K562 (cell line): ENCODE data around the gene SLC49A3. TPM values are rescaled to one million over a fixed set of nuclear protein-coding genes. Genes with fewer than 3 reads are reported as not detected.
A peak's percentile ranks its signal among the peaks of the same experiment; 100 is the strongest.

Source experiments
- CEBPB ChIP-seq: fragments of 450-650 bp; IDR thresholded peaks from 2 replicates; pipeline ENCODE4 v1.6.1; 2016; ENCODE audit warnings: missing genetic modification characterization, missing compliant biosample characterization
- DACH1 ChIP-seq: fragments of 450-650 bp; IDR thresholded peaks from 2 replicates; pipeline ENCODE4 v1.6.1; 2018; ENCODE audit not compliant: partially characterized antibody
- GABPA ChIP-seq: fragments of 200-800 bp; sonication (Bioruptor generic); conservative IDR thresholded peaks from 2 replicates; pipeline ENCODE4 v1.6.1; 2016; ENCODE audit warnings: low read depth, missing genetic modification characterization, missing compliant biosample characterization
- KLF13 ChIP-seq: fragments of 450-650 bp; IDR thresholded peaks from 2 replicates; pipeline ENCODE4 v1.6.1; 2016; ENCODE audit warnings: missing genetic modification characterization, low read depth, mild to moderate bottlenecking, missing compliant biosample characterization, moderate library complexity, borderline replicate concordance
- MECOM ChIP-seq: fragments of 250-450 bp; sonication (Bioruptor Pico); IDR thresholded peaks from 2 replicates; pipeline ENCODE4 v1.8.0; 2022; ENCODE audit warnings: inconsistent platforms
- NFE2 ChIP-seq: IDR thresholded peaks from 2 replicates; pipeline ENCODE4 v1.6.1; 2014; ENCODE audit warnings: antibody characterized with exemption, low read depth
- OTX1 ChIP-seq: fragments of 450-650 bp; formaldehyde crosslinking; IDR thresholded peaks from 2 replicates; pipeline ENCODE4 v1.4.0; 2022; ENCODE audit warnings: mild to moderate bottlenecking
- PHF20 ChIP-seq: fragments of 450-650 bp; IDR thresholded peaks from 2 replicates; pipeline ENCODE4 v1.6.1; 2018; ENCODE audit not compliant: partially characterized antibody
- POLR2G ChIP-seq: fragments of 200-400 bp; formaldehyde crosslinking; IDR thresholded peaks from 2 replicates; pipeline ENCODE4 v1.6.1; 2017; ENCODE audit warnings: low read depth, mild to moderate bottlenecking, antibody characterized with exemption, low read length, moderate library complexity
- SRF ChIP-seq, 2 experiments: fragments of 250-450, 450-650 bp in 1 of 2; sonication (Bioruptor Pico) in 1 of 2; sonication (generic) in 1 of 2; formaldehyde crosslinking; IDR thresholded peaks; 2 replicates each; pipeline versions ENCODE4 v1.5.0 to v1.5.1; 2020 to 2022; ENCODE audit warnings: mild to moderate bottlenecking in 1 of 2, missing genetic modification reagents in 1 of 2
- TRIM24 ChIP-seq, 2 experiments: fragments of 450-650 bp; IDR thresholded peaks; 2 replicates each; pipeline ENCODE4 v1.6.1; 2016
- XRCC3 ChIP-seq: fragments of 450-650 bp; IDR thresholded peaks from 2 replicates; pipeline ENCODE4 v1.6.1; 2017; ENCODE audit warnings: mild to moderate bottlenecking, moderate library complexity
- ZNF274 ChIP-seq: IDR thresholded peaks from 2 replicates; pipeline ENCODE4 v1.6.1; 2011; ENCODE audit warnings: low read depth, mild to moderate bottlenecking, low read length, moderate library complexity, borderline replicate concordance
- polyA plus RNA-seq, 8 experiments: library from polyadenylated mRNA; depleted of rRNA in 4 of 8; stranded (reverse) in 5 of 8; unstranded in 3 of 8; fragments of >200 nt; fragmentation: Nextera tagmentation in 2 of 8; fragmentation: Illumina TruSeq in 1 of 8; extraction: Ambion mirVana in 2 of 8; extraction: Trizol in 1 of 8; gene quantifications; 2 replicates each; pipeline versions ENCODE4 v1.2.1 to v1.2.3, GENCODE V29; 2011 to 2014; ENCODE audit warnings: inconsistent platforms in 1 of 8, missing spikeins in 1 of 8
- total RNA-seq, 7 experiments: library from RNA; depleted of rRNA in 6 of 7; stranded (reverse); fragments of >200 nt in 6 of 7; fragmentation: Illumina TruSeq in 2 of 7; extraction: Trizol in 2 of 7; gene quantifications; 2 replicates each; pipeline versions ENCODE4 v1.2.1 to v1.2.3, GENCODE V29; 2011 to 2021; ENCODE audit warnings: low replicate concordance in 1 of 7
- TF ChIP-seq, protein P1 (sequence below): fragments of 250-450 bp; sonication (Bioruptor Pico); IDR thresholded peaks from 2 replicates; pipeline ENCODE4 v1.5.0; 2021; ENCODE audit warnings: mild to moderate bottlenecking, borderline replicate concordance
- TF ChIP-seq, protein P2 (sequence below): fragments of 450-650 bp; conservative IDR thresholded peaks from 2 replicates; pipeline ENCODE4 v1.6.1; 2016; ENCODE audit warnings: missing genetic modification characterization, low read depth, mild to moderate bottlenecking, missing compliant biosample characterization, moderate library complexity
- TF ChIP-seq, protein P3 (sequence below): sonication (generic); formaldehyde crosslinking; IDR thresholded peaks from 2 replicates; pipeline ENCODE4 v1.8.0; 2022; ENCODE audit warnings: mild to moderate bottlenecking, missing genetic modification reagents
- TF ChIP-seq, protein P4 (sequence below): conservative IDR thresholded peaks from 2 replicates; pipeline ENCODE4 v1.6.1; 2011; ENCODE audit warnings: low read depth, mild to moderate bottlenecking, low read length; ENCODE audit not compliant: control insufficient read depth

The SLC49A3 gene
- total and polyA plus RNA-seq, 9 of the 15 experiments (the other 6 are each of a cell fraction or from before 2014, with no cell fraction given), result 0.24 to 0.41 TPM; not detected in 7

DNA sequence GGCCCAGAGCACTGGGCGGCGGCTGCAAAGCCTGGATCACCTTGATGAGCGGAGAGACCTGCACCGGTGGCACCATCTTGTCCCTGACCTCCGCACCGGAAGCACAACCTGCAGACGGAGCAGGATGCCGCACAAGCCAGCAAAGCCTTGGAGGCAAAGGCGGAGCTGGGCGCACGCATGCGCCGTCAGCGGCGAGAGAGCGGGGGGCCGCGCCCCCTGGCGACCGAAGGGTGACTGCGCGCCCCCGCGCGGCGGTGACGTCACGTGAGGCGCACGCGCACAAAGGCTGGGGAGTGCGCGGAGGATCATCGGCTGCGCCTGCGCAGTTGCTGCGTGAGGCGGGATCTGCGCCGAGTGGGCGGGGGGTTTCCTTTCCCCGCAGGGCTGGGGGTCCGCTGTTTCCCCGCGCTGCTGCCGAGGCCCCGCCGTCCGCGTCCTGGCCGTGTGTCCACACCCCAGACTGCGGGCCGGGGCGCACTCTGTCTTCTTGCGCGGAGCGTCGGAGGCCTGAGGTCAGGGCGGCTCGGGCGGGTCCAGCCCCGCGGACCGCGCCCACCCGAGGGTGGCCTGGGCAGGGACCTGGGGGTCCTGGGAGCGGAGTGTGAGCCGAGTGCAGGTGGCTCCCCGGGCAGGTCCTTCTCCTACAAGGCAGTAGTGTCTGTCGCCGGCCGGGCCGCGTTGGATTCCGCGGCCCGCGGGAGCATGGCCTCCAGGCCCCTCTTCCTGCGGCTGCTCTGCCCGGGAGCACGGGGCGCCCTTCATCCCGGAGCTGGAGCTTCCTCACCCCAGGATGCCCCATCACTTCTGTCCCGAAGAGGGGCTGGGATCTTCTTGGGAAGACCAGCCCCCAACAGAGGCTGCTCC, 14.5 kb downstream of the SLC49A3 start, which contains the start of the genes ATP5ME and MYL5 (continued):
- TF ChIP-seq, protein P1, sequence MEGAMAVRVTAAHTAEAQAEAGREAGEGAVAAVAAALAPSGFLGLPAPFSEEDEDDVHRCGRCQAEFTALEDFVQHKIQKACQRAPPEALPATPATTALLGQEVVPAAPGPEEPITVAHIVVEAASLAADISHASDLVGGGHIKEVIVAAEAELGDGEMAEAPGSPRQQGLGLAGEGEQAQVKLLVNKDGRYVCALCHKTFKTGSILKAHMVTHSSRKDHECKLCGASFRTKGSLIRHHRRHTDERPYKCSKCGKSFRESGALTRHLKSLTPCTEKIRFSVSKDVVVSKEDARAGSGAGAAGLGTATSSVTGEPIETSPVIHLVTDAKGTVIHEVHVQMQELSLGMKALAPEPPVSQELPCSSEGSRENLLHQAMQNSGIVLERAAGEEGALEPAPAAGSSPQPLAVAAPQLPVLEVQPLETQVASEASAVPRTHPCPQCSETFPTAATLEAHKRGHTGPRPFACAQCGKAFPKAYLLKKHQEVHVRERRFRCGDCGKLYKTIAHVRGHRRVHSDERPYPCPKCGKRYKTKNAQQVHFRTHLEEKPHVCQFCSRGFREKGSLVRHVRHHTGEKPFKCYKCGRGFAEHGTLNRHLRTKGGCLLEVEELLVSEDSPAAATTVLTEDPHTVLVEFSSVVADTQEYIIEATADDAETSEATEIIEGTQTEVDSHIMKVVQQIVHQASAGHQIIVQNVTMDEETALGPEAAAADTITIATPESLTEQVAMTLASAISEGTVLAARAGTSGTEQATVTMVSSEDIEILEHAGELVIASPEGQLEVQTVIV (CRISPR knock-in tag), result no peak
- TF ChIP-seq SRF (CRISPR knock-in tag; IDR thresholded peaks at IDR 0.05) (peak in 1 of 2 experiments; percentile 66; a peak in 1 of 4 replicates), XRCC3 (no peak), NFE2 (peak; percentile 42; the same call in 1 of the 2 replicates), PHF20 (peak; percentile 32), POLR2G (peak; percentile 85), OTX1 (no peak), GABPA (tag) (peak; percentile 97), MECOM (CRISPR knock-in tag) (no peak), ZNF274 (peak; percentile 29; the same call in 1 of the 2 replicates), KLF13 (tag) (peak; percentile 35; the same call in 1 of the 2 replicates), CEBPB (tag) (no peak), DACH1 (peak; percentile 6), TRIM24 (IDR thresholded peaks at IDR 0.05) (no peak)
- TF ChIP-seq, protein P2, sequence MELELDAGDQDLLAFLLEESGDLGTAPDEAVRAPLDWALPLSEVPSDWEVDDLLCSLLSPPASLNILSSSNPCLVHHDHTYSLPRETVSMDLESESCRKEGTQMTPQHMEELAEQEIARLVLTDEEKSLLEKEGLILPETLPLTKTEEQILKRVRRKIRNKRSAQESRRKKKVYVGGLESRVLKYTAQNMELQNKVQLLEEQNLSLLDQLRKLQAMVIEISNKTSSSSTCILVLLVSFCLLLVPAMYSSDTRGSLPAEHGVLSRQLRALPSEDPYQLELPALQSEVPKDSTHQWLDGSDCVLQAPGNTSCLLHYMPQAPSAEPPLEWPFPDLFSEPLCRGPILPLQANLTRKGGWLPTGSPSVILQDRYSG (tag), result 0 out of 2 replicates have a peak, but pooled peaks have one; percentile 45
- TF ChIP-seq, protein P3, sequence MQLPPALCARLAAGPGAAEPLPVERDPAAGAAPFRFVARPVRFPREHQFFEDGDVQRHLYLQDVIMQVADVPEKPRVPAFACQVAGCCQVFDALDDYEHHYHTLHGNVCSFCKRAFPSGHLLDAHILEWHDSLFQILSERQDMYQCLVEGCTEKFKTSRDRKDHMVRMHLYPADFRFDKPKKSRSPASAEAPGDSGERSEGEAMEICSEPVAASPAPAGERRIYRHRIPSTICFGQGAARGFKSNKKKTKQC, result peak; percentile 77; the same call in 1 of the 2 replicates
- TF ChIP-seq, protein P4, sequence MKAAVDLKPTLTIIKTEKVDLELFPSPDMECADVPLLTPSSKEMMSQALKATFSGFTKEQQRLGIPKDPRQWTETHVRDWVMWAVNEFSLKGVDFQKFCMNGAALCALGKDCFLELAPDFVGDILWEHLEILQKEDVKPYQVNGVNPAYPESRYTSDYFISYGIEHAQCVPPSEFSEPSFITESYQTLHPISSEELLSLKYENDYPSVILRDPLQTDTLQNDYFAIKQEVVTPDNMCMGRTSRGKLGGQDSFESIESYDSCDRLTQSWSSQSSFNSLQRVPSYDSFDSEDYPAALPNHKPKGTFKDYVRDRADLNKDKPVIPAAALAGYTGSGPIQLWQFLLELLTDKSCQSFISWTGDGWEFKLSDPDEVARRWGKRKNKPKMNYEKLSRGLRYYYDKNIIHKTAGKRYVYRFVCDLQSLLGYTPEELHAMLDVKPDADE, result peak; percentile 77
